Colonic mucosa (tissue), 4 donors: Measurements from ENCODE around the gene ANKRD11. TPM values are rescaled to one million over a fixed set of nuclear protein-coding genes. Genes with fewer than 3 reads are reported as not detected.
"Not testable (repeated sequence)": the region's sequence is repeated elsewhere in the genome, so short reads cannot be mapped to it uniquely, and the experiment has no call there.

Experiments
- DNase-seq: peaks from one replicate; pipeline ENCODE4 v3.0.0-alpha.2; 2020
- H3K27ac ChIP-seq: fragments of 200-600 bp; one replicate; pipeline ENCODE4 v1.8.0; 2021
- H3K27me3 ChIP-seq: fragments of 200-600 bp; one replicate; pipeline ENCODE4 v1.8.0; 2021
- H3K36me3 ChIP-seq: fragments of 200-600 bp; one replicate; pipeline ENCODE4 v1.8.0; 2021
- H3K4me1 ChIP-seq: fragments of 200-600 bp; one replicate; pipeline ENCODE4 v1.8.0; 2021; ENCODE audit warnings: mild to moderate bottlenecking
- H3K4me3 ChIP-seq: fragments of 200-600 bp; one replicate; pipeline ENCODE4 v1.8.0; 2021
- H3K9ac ChIP-seq, 2 donors: one replicate each; pipeline ENCODE4 v1.7.0; 2013; ENCODE audit warnings: control low read depth in 2 of 2, low read depth in 2 of 2, low read length in 2 of 2
- H3K9me3 ChIP-seq: fragments of 200-600 bp; one replicate; pipeline ENCODE4 v1.8.0; 2021
- intact Hi-C: fragments of 100-400 bp; cut with DNase I; formaldehyde crosslinking; loops from one replicate; pipeline ENCODE4 v1.14.1; 2022
- total RNA-seq, 2 donors: library from RNA; stranded (reverse); fragmentation: NEBNext Ultra II Directional in 1 of 2; extraction: Animal tissue kit (Norgen Biotek cat#: 25700) in 1 of 2; gene quantifications; one replicate each; pipeline ENCODE4 v1.2.1, GENCODE V29; 2021
- TF ChIP-seq, protein P1 (sequence below): fragments of 200-600 bp; IDR thresholded peaks from one replicate; pipeline ENCODE4 v1.8.0; 2022; ENCODE audit warnings: antibody characterized with exemption, mild to moderate bottlenecking
- donor health status: healthy.
- donor health status: DM: no; HTN: no; CAD: no.
- donor health status: DM: no; HTN: no; CAD: no.

The ANKRD11 gene
- total RNA-seq, 2 donors from 2014 or later: 69.4 to 129 TPM

DNA sequence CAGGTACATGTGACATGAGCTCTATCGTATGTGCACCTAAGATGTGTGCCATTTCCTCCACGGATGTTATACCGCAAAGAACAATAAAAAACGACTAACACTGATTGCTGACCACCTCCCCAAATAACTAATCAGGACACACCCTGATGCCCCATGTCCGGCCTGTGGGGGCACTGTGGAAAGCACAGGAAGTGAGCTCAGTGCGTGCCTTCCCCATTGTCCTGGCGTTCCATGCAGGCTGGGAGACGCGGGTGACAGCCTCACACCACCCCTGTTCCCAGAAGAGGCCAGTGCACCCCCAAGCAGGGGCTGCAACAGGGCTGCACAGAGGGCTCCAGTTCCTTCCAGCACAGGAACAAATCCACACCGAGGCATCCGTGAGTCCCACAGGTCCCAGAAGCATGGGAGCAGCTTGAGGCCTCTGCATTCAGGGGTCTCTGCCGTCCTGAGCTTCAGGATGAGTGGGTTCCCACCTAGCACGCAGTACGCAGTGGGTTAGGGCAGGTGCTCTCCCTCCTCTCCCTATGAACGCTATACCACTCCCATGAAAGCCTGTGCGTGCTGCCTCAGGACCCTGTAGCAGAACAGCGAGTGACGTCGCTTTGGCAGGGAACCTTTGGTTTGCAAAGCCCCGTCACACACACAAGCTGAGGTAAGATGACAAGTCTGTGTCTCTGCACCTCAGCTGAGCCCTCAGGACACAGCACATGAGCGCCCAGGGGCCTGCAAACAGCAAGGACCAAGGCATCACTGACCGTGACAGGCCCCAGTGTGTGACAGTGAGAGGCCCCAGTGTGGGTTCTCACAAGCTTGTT, 155.2 kb downstream of the ANKRD11 start:
- H3K4me1 ChIP-seq: peaks cover 22% of the 10 kb centered on the region
- no peaks in the 10 kb centered on the region for H3K36me3 ChIP-seq
- H3K4me3 ChIP-seq: no peak overlapping the region
- TF ChIP-seq, protein P1, sequence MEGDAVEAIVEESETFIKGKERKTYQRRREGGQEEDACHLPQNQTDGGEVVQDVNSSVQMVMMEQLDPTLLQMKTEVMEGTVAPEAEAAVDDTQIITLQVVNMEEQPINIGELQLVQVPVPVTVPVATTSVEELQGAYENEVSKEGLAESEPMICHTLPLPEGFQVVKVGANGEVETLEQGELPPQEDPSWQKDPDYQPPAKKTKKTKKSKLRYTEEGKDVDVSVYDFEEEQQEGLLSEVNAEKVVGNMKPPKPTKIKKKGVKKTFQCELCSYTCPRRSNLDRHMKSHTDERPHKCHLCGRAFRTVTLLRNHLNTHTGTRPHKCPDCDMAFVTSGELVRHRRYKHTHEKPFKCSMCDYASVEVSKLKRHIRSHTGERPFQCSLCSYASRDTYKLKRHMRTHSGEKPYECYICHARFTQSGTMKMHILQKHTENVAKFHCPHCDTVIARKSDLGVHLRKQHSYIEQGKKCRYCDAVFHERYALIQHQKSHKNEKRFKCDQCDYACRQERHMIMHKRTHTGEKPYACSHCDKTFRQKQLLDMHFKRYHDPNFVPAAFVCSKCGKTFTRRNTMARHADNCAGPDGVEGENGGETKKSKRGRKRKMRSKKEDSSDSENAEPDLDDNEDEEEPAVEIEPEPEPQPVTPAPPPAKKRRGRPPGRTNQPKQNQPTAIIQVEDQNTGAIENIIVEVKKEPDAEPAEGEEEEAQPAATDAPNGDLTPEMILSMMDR: no peak
- DNase-seq: no peak
- intact Hi-C loops: loop anchor here (5.0 to 10.0 kb wide), 2 partner anchors 177 to 220 kb away; no protein-coding TSS in a partner anchor
- no peaks in the 10 kb centered on the region for H3K27me3 ChIP-seq
- H3K27ac ChIP-seq: no peak overlapping the region
- H3K9ac ChIP-seq: peak overlapping the region in 1 of 2 donors; percentile 35
- no peaks in the 10 kb centered on the region for H3K9me3 ChIP-seq

DNA sequence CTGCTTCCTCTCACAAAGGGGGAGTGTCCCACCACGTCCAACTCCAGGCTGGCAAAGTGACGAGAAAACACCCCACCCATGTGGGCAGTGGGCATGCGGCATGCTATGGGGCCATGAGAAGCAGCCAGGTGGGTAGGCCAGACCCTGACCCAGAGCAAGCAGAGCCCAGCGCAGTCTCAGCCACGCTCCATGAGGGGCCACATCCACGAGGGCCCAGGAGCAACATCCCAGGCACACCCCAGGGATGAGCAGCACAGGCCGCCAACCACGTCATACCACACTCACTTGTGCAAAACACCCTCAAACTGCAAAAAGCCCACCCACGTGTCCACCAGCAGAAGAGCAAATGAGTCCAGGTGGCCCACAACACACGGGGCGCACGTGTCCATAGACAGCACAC, 155.9 kb downstream of the ANKRD11 start:
- Histone ChIP-seq H3K36me3 (no peaks in the 10 kb centered on the region), H3K27ac (peak overlapping the region; percentile 47), H3K9ac (peak overlapping the region in 1 of 2 donors; percentile 24), H3K9me3 (no peaks in the 10 kb centered on the region), H3K4me3 (no peak overlapping the region), H3K4me1 (peaks cover 24% of the 10 kb centered on the region), H3K27me3 (no peaks in the 10 kb centered on the region)
- intact Hi-C loops: loop anchor here (5.0 to 10.0 kb wide), 2 partner anchors 178 to 220 kb away; no protein-coding TSS in a partner anchor
- no peak for DNase-seq
- TF ChIP-seq, protein P1: no peak

DNA sequence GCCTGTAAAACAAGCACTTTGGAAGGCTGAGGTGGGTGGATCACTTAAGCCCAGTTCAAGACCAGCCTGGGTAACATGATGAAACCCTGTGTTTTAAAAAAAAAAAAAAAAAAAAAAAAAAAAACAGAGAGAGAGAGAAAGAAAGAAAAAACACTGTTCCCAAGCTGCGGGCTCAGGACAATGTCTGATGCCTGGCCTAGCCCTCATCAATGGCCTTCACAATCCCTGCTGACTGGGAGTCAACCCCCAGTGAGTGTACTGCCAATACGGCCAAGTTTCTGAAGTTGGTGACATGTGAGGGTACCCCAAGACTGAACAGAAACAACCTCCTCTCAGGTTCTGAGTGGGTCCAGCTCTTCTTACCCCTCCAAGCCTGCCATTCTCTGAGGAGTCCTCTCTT, 156.3 kb downstream of the ANKRD11 start:
- no peak for DNase-seq
- Histone ChIP-seq H3K27me3 (no peaks in the 10 kb centered on the region), H3K9me3 (no peaks in the 10 kb centered on the region), H3K4me3 (no peak overlapping the region), H3K36me3 (no peaks in the 10 kb centered on the region), H3K27ac (peak overlapping the region; percentile 47), H3K9ac (peak overlapping the region in 1 of 2 donors; percentile 24), H3K4me1 (peaks cover 22% of the 10 kb centered on the region)
- intact Hi-C loops: loop anchor here (5.0 to 10.0 kb wide), 2 partner anchors 178 to 221 kb away; no protein-coding TSS in a partner anchor
- TF ChIP-seq, protein P1: no peak

DNA sequence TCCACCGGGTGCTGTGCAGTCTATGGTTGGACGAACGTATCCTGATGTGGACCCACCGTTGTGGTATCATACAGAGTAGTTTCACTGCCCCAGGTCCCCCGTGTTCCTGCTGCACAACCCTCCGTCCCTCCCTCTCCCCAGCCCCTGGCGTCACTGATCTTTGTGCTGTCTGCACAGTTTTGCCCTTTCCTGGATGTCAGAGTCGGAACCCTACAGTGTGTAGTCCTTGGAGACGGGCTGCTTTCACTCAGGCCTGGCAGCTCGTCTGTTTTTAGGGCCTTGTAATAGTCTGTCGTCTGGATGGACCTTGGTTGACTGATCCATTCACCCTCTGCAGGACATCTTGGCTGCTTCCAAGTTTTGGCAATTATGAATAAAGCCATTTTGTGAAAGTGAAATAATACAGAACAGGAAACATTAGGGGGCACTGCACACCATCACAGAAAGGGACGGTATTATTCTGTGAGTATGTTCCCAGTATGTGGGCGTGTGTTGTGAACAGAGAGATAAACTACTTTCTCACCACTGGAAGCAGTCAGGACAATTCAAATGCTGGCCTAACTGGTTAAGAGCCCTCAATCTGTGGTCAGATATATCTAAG, 156.9 kb downstream of the ANKRD11 start:
- Histone ChIP-seq H3K4me1 (peaks cover 17% of the 10 kb centered on the region), H3K27ac (peak overlapping the region; percentile 47)
- H3K9me3 ChIP-seq, H3K9ac ChIP-seq, H3K4me3 ChIP-seq, H3K27me3 ChIP-seq, H3K36me3 ChIP-seq: not testable (repeated sequence)
- TF ChIP-seq, protein P1: peak; percentile 54
- intact Hi-C loops: loop anchor here (5.0 to 10.0 kb wide), 2 partner anchors 179 to 221 kb away; no protein-coding TSS in a partner anchor
- DNase-seq: peak; percentile 59

DNA sequence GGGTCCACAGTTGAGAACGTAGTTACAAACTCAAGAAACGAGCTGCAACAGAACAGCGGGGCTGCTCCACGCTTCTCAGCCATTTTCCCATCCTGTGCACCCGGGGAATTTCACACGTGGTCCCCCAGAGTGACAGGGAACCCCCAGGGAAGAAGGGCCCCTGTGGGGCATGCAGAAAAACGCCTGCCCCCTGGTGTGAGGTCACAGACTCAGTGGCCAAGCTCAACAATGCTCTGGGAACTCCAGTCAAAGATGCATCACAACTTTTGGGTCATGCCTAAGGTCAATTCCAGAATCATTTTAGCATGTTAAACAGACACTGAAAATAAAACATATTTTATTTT, 157.5 kb downstream of the ANKRD11 start:
- no peak overlapping the region for H3K27ac ChIP-seq
- peaks cover 16% of the 10 kb centered on the region for H3K4me1 ChIP-seq
- H3K4me3 ChIP-seq: no peak overlapping the region
- intact Hi-C loops: loop anchor here (5.0 to 10.0 kb wide), 2 partner anchors 179 to 222 kb away; no protein-coding TSS in a partner anchor
- no peaks in the 10 kb centered on the region for H3K36me3 ChIP-seq
- H3K27me3 ChIP-seq: no peaks in the 10 kb centered on the region
- H3K9me3 ChIP-seq: no peaks in the 10 kb centered on the region
- TF ChIP-seq, protein P1: no peak
- no peak overlapping the region for H3K9ac ChIP-seq
- no peak for DNase-seq
